Uterus (tissue), 4 donors: ENCODE data around the gene ITIH1. TPM values are rescaled to one million over a fixed set of nuclear protein-coding genes. Genes with fewer than 3 reads are reported as not detected.

ENCODE experiments used
- DNase-seq, 2 donors: peaks; one replicate each; pipeline ENCODE4 v3.0.0-alpha.2; 2019 to 2020
- H3K27ac ChIP-seq, 2 donors: fragments of 200-600 bp; sonication (generic); 1 replicate in 1 of 2; 2 replicates in 1 of 2; pipeline ENCODE4 v1.5.1; 2016 to 2018
- H3K27me3 ChIP-seq, 2 donors: fragments of 200-600 bp; sonication (generic); one replicate each; pipeline ENCODE4 v1.5.1; 2018 to 2019; ENCODE audit warnings: control low read depth in 1 of 2
- H3K36me3 ChIP-seq, 2 donors: fragments of 200-600 bp; sonication (generic); one replicate each; pipeline ENCODE4 v1.5.1; 2019; ENCODE audit warnings: control low read depth in 1 of 2
- H3K4me1 ChIP-seq, 2 donors: fragments of 200-600 bp; sonication (generic); one replicate each; pipeline ENCODE4 v1.5.1; 2018 to 2019; ENCODE audit warnings: control low read depth in 1 of 2
- H3K4me3 ChIP-seq, 2 donors: fragments of 200-600 bp; sonication (generic); 1 replicate in 1 of 2; 2 replicates in 1 of 2; pipeline ENCODE4 v1.5.1; 2018 to 2019; ENCODE audit warnings: mild to moderate bottlenecking in 1 of 2
- H3K9me3 ChIP-seq, 2 donors: fragments of 200-600 bp; sonication (generic); one replicate each; pipeline ENCODE4 v1.5.1; 2019; ENCODE audit warnings: control low read depth in 1 of 2
- POLR2A ChIP-seq, 2 donors: fragments of 450-650 bp; IDR thresholded peaks; one replicate each; pipeline ENCODE4 v1.6.1; 2016; ENCODE audit warnings: antibody characterized with exemption in 2 of 2, mild to moderate bottlenecking in 1 of 2, moderate library complexity in 1 of 2
- intact Hi-C: fragments of 100-400 bp; cut with DNase I; formaldehyde crosslinking; loops from one replicate; pipeline ENCODE4 v1.15.1; 2023; ENCODE audit warnings: low total_unique reads
- small RNA-seq: library from RNA; depleted of rRNA; stranded (forward); fragments of <200 nt; gene quantifications from one replicate; pipeline ENCODE3, GENCODE V24; 2016
- total RNA-seq, 4 donors: library from RNA; depleted of rRNA in 3 of 4; stranded (reverse); fragments of >200 nt in 3 of 4; gene quantifications; one replicate each; pipeline versions ENCODE4 v1.1.0 to v1.2.4, GENCODE V29; 2014 to 2023
- TF ChIP-seq, protein P1 (sequence below), 4 experiments: fragments of 200-600 bp in 2 of 4; fragments of 450-650 bp in 2 of 4; sonication (generic) in 2 of 4; IDR thresholded peaks; one replicate each; pipeline ENCODE4 v1.5.1; 2016 to 2019; ENCODE audit warnings: antibody characterized with exemption in 4 of 4, mild to moderate bottlenecking in 2 of 4, moderate library complexity in 1 of 4
- donor health status: DM: yes; HTN: yes; CAD: no.

ITIH1 gene
- total RNA-seq, 4 donors from 2014 or later = 0.18 TPM; not detected in 3

GRCh38 chr3:52838561-52839267, 61.3 kb downstream of the ITIH1 start:
- no peak for DNase-seq
- H3K4me3 ChIP-seq = no peak overlapping the region
- H3K36me3 ChIP-seq = no peaks in the 10 kb centered on the region
- intact Hi-C loops = no loop called here
- no peak overlapping the region for H3K27ac ChIP-seq
- no peaks in the 10 kb centered on the region for H3K27me3 ChIP-seq
- no peaks in the 10 kb centered on the region for H3K4me1 ChIP-seq
- no peaks in the 10 kb centered on the region for H3K9me3 ChIP-seq
- TF ChIP-seq, protein P1, sequence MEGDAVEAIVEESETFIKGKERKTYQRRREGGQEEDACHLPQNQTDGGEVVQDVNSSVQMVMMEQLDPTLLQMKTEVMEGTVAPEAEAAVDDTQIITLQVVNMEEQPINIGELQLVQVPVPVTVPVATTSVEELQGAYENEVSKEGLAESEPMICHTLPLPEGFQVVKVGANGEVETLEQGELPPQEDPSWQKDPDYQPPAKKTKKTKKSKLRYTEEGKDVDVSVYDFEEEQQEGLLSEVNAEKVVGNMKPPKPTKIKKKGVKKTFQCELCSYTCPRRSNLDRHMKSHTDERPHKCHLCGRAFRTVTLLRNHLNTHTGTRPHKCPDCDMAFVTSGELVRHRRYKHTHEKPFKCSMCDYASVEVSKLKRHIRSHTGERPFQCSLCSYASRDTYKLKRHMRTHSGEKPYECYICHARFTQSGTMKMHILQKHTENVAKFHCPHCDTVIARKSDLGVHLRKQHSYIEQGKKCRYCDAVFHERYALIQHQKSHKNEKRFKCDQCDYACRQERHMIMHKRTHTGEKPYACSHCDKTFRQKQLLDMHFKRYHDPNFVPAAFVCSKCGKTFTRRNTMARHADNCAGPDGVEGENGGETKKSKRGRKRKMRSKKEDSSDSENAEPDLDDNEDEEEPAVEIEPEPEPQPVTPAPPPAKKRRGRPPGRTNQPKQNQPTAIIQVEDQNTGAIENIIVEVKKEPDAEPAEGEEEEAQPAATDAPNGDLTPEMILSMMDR (IDR thresholded peaks at IDR 0.05) = no peak
- TF ChIP-seq POLR2A (IDR thresholded peaks at IDR 0.05) = no peak

GRCh38 chr3:52839268-52839575, 61.8 kb downstream of the ITIH1 start:
- Histone ChIP-seq H3K27ac (no peak overlapping the region), H3K27me3 (no peaks in the 10 kb centered on the region), H3K36me3 (no peaks in the 10 kb centered on the region), H3K9me3 (no peaks in the 10 kb centered on the region), H3K4me1 (no peaks in the 10 kb centered on the region), H3K4me3 (no peak overlapping the region)
- DNase-seq = no peak
- intact Hi-C loops = no loop called here
- TF ChIP-seq POLR2A (IDR thresholded peaks at IDR 0.05) = no peak
- TF ChIP-seq, protein P1 (IDR thresholded peaks at IDR 0.05) = no peak

DNA sequence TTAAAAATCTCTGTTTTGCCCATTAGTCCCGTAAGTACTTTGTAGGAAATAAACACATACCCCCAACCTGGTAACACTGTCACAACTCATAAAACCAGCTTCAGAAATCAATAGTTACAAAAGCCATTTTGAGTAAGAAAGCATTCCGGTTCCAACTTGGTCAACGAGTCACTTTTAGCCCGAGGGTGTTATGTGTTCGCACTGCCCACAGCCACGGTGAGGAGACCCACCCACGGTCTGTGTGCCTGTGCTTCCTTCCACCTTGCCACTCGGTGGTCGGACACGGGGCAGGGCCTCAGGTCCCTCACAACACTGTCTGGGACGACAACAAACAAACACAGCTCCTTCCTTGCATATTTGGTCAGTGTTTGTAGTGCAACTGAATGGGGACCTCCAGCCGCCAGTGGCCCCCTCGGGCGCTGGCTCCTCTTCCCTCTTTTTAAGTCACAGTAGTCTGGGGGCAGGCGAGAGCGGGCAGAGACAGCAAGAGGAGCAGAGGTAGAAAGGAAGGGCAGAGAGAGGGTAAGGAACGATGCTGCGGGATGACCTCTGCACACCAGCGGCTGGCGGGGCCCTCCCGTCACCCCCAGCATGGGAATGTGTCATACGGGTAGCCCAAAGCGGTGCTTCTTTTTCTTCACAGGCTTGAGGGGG, 62.6 kb downstream of the ITIH1 start:
- Histone ChIP-seq H3K9me3 (no peaks in the 10 kb centered on the region), H3K27ac (no peak overlapping the region), H3K4me1 (no peaks in the 10 kb centered on the region), H3K27me3 (no peaks in the 10 kb centered on the region), H3K4me3 (no peak overlapping the region), H3K36me3 (no peaks in the 10 kb centered on the region)
- TF ChIP-seq POLR2A (IDR thresholded peaks at IDR 0.05) = no peak
- TF ChIP-seq, protein P1 (IDR thresholded peaks at IDR 0.05) = no peak
- intact Hi-C loops = no loop called here
- DNase-seq = no peak

DNA sequence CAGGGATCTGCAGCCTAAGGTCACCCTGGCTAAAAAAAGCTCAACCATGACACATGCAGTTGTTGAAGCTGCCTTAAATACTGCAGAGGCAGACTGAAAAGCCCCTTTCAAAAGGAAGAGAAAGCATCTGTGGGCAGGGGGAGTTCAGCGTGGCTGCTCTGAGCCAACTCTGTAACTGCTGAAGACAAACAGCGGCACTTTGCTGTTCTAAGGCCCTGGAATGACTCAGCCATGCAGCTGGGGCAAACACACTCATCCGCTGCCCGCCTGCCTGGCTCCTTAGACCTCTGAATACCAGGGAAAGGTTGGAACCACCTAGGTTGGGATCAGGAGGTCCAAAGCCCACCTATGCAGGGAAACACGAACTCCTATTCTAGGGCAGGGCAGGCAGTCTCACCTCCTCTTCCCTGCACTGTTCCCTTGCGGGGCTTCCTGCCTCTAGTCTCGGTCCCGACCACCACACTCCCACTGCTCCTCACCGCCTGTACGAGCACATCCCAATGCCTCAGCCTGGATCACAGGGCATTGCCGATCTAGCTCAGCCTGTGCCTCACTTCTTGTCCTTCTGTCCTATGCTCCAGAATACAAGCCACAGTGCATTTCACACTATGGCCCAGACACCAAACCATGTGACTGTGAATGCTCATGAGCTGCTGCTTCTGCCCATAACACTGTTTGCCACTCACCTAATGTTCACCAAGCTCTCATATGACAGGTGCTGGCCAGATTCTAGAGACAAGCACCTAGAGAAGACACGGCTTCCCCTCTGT, 64.0 kb downstream of the ITIH1 start:
- Histone ChIP-seq H3K4me3 (no peak overlapping the region), H3K36me3 (no peaks in the 10 kb centered on the region), H3K27me3 (no peaks in the 10 kb centered on the region), H3K9me3 (no peaks in the 10 kb centered on the region), H3K27ac (no peak overlapping the region), H3K4me1 (peaks cover 0 to 4% of the 10 kb centered on the region in 2 donors)
- no peak for TF ChIP-seq POLR2A (IDR thresholded peaks at IDR 0.05)
- TF ChIP-seq, protein P1 (IDR thresholded peaks at IDR 0.05) = no peak
- DNase-seq = no peak
- intact Hi-C loops = no loop called here

Small RNAs within 50 kb of the gene (small RNA-seq; reads per million reads assigned to genes)
- gene AC006254.2 (not detected), gene MUSTN1 (not detected)

Other genes starting within 250 kb of the ITIH1 start
- gene NT5DC2, start 243.7 kb upstream of the ITIH1 start, total RNA-seq = 10 to 100 TPM in 3 of 4 donors, 1 to 10 TPM in 1; 9.2 to 67.6 (median 29.3) TPM
- 100 to 1,000 TPM in 1 of 4 donors, 10 to 100 TPM in 2, 1 to 10 TPM in 1; 4.1 to 435 (median 51.9) TPM for gene UQCC5, start 241.0 kb upstream of the ITIH1 start, total RNA-seq
- 100 to 1,000 TPM in 1 of 4 donors, 10 to 100 TPM in 3; 22.5 to 152 (median 56.6) TPM for gene PBRM1, start 91.7 kb upstream of the ITIH1 start, total RNA-seq
- 100 to 1,000 TPM in 1 of 4 donors, 10 to 100 TPM in 3; 29.5 to 108 (median 53.9) TPM for gene GNL3, start 91.6 kb upstream of the ITIH1 start, total RNA-seq
- 100 to 1,000 TPM in 1 of 4 donors, 10 to 100 TPM in 2, 1 to 10 TPM in 1; 7.9 to 141 (median 48.9) TPM for gene GLT8D1, start 71.8 kb upstream of the ITIH1 start, total RNA-seq
- gene SPCS1, start 71.5 kb upstream of the ITIH1 start, total RNA-seq = 10 to 100 TPM in 3 of 4 donors, 1 to 10 TPM in 1; 9.0 to 67.4 (median 59.1) TPM
- 10 to 100 TPM; 16.8 to 48.0 (median 37.7) TPM for gene NEK4, start 6.7 kb upstream of the ITIH1 start, total RNA-seq
- 10 to 100 TPM in 1 of 4 donors, 1 to 10 TPM in 2, under 1 TPM in 1; 0.48 to 11.8 (median 5.6) TPM for gene ITIH3, start 17.2 kb downstream of the ITIH1 start, total RNA-seq
- 1 to 10 TPM in 3 of 4 donors, under 1 TPM in 1; 0.26 to 8.7 (median 6.9) TPM for gene ITIH4, start 53.1 kb downstream of the ITIH1 start, total RNA-seq
- gene MUSTN1, start 57.4 kb downstream of the ITIH1 start, total RNA-seq = 10 to 100 TPM in 1 of 4 donors, 1 to 10 TPM in 2, not detected in 1; 1.8 to 35.2 (median 8.7) TPM
- gene STIMATE, start 119.9 kb downstream of the ITIH1 start, total RNA-seq = 10 to 100 TPM in 3 of 4 donors, 1 to 10 TPM in 1; 6.7 to 24.1 (median 21.5) TPM